CD4-positive, alpha-beta memory T cell (primary cell): ENCODE data around the gene HABP4. TPM values are rescaled to one million over a fixed set of nuclear protein-coding genes. Genes with fewer than 3 reads are reported as not detected.

ENCODE experiments used
- CTCF ChIA-PET: fragments of 350-600 bp; sonication (Branson Sonifier 250); formaldehyde crosslinking; loops from one replicate; lab custom pipeline; 2021; ENCODE audit warnings: inconsistent platforms; ENCODE audit not compliant: partially characterized antibody; lab: Charles Lee
- POLR2A ChIA-PET: fragments of 350-600 bp; sonication (Branson Sonifier 250); formaldehyde crosslinking; loops from one replicate; lab custom pipeline; 2021; ENCODE audit not compliant: partially characterized antibody; lab: Charles Lee
- DNase-seq, 5 donors: peaks; one replicate each; pipeline versions ENCODE4 v3.0.0 to v3.0.0-alpha.2; 2020 to 2022; ENCODE audit warnings: mixed read lengths in 1 of 5
- H3K27ac ChIP-seq: one replicate; pipeline ENCODE4 v1.7.0; 2013; ENCODE audit warnings: low read depth, low read length
- H3K27me3 ChIP-seq: 2 replicates; pipeline ENCODE4 v1.7.0; 2013; ENCODE audit warnings: mild to moderate bottlenecking, low read length, moderate library complexity; ENCODE audit not compliant: insufficient read depth
- H3K36me3 ChIP-seq: 2 replicates; pipeline ENCODE4 v1.7.0; 2013; ENCODE audit warnings: mild to moderate bottlenecking, low read length, moderate library complexity; ENCODE audit not compliant: insufficient read depth
- H3K4me1 ChIP-seq: 2 replicates; pipeline ENCODE4 v1.7.0; 2013; ENCODE audit warnings: mild to moderate bottlenecking, low read length, moderate library complexity; ENCODE audit not compliant: insufficient read depth
- H3K4me3 ChIP-seq, 2 donors: one replicate each; pipeline ENCODE4 v1.7.0; 2013; ENCODE audit warnings: low read length in 2 of 2, mild to moderate bottlenecking in 1 of 2
- H3K9me3 ChIP-seq, 2 donors: one replicate each; pipeline ENCODE4 v1.7.0; 2013; ENCODE audit warnings: low read length in 2 of 2, control low read depth in 1 of 2; ENCODE audit not compliant: control insufficient read depth in 1 of 2
- H3K27ac Mint-ChIP-seq, 7 donors: one replicate each; pipeline ENCODE4 v1.8.0; 2020 to 2021; ENCODE audit warnings: mixed read lengths in 7 of 7, mild to moderate bottlenecking in 6 of 7, inconsistent platforms in 3 of 7, moderate library complexity in 3 of 7
- H3K27me3 Mint-ChIP-seq, 2 donors: one replicate each; pipeline ENCODE4 v1.8.0; 2020 to 2021; ENCODE audit warnings: mixed read lengths in 2 of 2
- H3K36me3 Mint-ChIP-seq, 2 donors: one replicate each; pipeline ENCODE4 v1.8.0; 2020 to 2021; ENCODE audit warnings: mixed read lengths in 2 of 2, inconsistent platforms in 1 of 2, mild to moderate bottlenecking in 1 of 2
- H3K4me1 Mint-ChIP-seq, 4 donors: one replicate each; pipeline ENCODE4 v1.8.0; 2020 to 2021; ENCODE audit warnings: mixed read lengths in 4 of 4, mild to moderate bottlenecking in 1 of 4
- H3K4me3 Mint-ChIP-seq, 8 donors: one replicate each; pipeline ENCODE4 v1.8.0; 2020 to 2021; ENCODE audit warnings: mixed read lengths in 8 of 8, mild to moderate bottlenecking in 7 of 8, moderate library complexity in 6 of 8, inconsistent platforms in 3 of 8
- H3K9me3 Mint-ChIP-seq, 8 donors: one replicate each; pipeline ENCODE4 v1.8.0; 2020 to 2021; ENCODE audit warnings: mixed read lengths in 8 of 8, mild to moderate bottlenecking in 5 of 8, inconsistent platforms in 3 of 8, moderate library complexity in 1 of 8
- intact Hi-C: fragments of 100-400 bp; cut with micrococcal nuclease; formaldehyde crosslinking; loops from one replicate; pipeline ENCODE4 v1.15.1; 2023
- polyA plus RNA-seq, 2 donors: library from polyadenylated mRNA; unstranded; fragments of 300-500 nt; fragmentation: Illumina TruSeq; gene quantifications; one replicate each; pipeline ENCODE4 v1.2.3, GENCODE V29; 2021
- total RNA-seq, 2 experiments: library from RNA; stranded (reverse); gene quantifications; one replicate each; pipeline ENCODE4 v1.2.3, GENCODE V29; 2021

HABP4 gene
- total and polyA plus RNA-seq, 4 experiments from 2014 or later: 18.6 to 36.6 (median 33.3) TPM

DNA sequence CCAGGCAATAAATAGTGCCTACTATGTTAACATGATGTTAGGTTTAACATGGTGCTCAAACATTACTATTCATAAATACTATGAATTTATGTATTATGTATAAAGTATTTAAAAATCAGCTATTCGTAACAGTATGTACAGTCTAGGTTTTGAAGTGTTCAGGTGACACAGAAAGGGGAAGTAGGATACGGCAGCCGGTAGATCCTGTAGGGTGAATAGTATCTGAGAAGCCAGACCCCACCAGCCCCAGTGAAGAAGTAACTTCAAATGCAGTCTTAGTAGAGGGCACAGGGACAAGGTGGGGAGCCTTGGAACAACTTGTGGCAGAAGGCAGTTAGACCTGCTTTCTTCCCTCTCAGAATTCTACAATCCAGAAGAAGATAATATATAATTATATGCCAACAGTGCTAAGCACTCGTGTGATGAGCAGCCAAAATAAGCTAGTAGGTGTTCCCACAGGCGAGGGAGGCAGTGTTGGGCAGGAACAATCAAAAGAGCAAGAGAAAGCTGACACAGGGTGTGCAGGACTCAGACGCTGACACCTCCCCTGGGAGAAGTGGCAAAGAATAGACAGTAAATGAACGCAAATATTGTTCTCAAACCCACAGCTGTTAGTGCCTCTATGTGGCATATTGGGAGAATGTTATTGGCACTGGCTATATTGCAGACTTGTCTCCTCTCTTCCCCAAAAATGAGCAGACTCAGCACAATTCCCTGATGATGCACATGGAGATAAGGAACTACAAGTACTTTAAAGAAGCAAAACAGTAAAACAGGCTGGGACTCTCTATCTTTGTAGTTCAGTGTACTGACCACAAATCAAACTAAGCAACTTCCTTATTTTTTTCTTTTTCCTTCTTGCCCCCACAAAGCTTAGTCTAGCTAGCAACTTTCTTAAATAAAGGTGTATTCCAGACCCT is 36.4 kb upstream of the HABP4 start:
- H3K4me1 Mint-ChIP-seq: peaks cover 29 to 53% (median 34%) of the 10 kb centered on the region in 4 donors
- intact Hi-C loops: loop anchor here (10.0 kb wide), 1 partner anchor 441 kb away; the partner anchor contains the start of gene ZNF782
- peaks cover 46% of the 10 kb centered on the region for H3K4me1 ChIP-seq
- H3K4me3 ChIP-seq: peak overlapping the region in 1 of 2 donors; percentile 7
- H3K27me3 ChIP-seq: no peaks in the 10 kb centered on the region
- CTCF ChIA-PET: interaction anchor here (0.6 to 2.6 kb wide), 11 partner anchors 14 to 156 kb away, joined by 3 to 22 read pairs (median 3); partner anchors contain the start of genes HABP4 and SLC35D2
- peaks cover 0 to 5% of the 10 kb centered on the region in 2 donors for H3K36me3 Mint-ChIP-seq
- DNase-seq: peak in 2 of 5 donors; percentile 16 to 38
- POLR2A ChIA-PET: interaction anchor here (0.7 to 8.0 kb wide), 8 partner anchors 11 to 153 kb away, joined by 3 to 123 read pairs (median 5); partner anchors contain the start of genes HABP4 and SLC35D2
- H3K9me3 Mint-ChIP-seq: peaks cover 0 to 4% (median 0%) of the 10 kb centered on the region in 8 donors
- H3K36me3 ChIP-seq: no peaks in the 10 kb centered on the region
- peak overlapping the region; percentile 85 to 92 (median 91) for H3K27ac Mint-ChIP-seq
- H3K9me3 ChIP-seq: no peaks in the 10 kb centered on the region
- H3K27ac ChIP-seq: peak overlapping the region; percentile 30
- H3K27me3 Mint-ChIP-seq: no peaks in the 10 kb centered on the region
- H3K4me3 Mint-ChIP-seq: peak overlapping the region; percentile 69 to 88 (median 76)

DNA sequence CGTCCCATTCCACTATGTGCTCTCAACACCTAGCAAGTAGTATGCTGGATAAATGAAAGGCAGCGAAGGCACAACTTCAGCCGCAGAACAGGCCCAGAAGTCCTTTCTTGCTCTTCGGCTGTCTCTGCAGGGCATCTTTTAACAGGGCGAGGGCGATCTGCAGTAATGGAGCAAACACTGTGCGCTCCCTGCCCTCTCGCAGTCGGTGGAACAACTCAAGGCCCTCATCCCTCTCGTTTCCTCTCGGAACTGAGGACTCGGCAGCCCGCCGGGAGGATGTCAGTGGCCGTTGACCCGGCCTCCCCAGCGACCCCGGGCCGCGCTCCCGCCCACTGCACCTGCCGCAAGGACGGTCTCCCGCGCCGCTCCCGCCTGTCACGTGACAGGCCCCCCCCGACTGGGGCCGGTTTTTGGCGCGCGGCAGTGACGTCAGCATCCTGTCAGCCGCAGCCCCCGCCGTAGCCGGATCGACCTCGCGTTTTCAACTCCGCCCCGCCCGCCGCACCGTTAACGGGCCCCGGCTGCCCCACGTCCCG is 32.9 kb upstream of the HABP4 start:
- Histone ChIP-seq H3K36me3 (no peaks in the 10 kb centered on the region), H3K4me3 (peak overlapping the region; percentile 86), H3K4me1 (peaks cover 60% of the 10 kb centered on the region), H3K27me3 (no peaks in the 10 kb centered on the region), H3K9me3 (no peaks in the 10 kb centered on the region), H3K27ac (peak overlapping the region; percentile 81)
- CTCF ChIA-PET: interaction anchor here (1.1 to 1.9 kb wide), 3 partner anchors 18 to 89 kb away, joined by 3 to 8 read pairs (median 4); partner anchors contain the start of gene HABP4
- intact Hi-C loops: loop anchor here (1.0 to 10.0 kb wide), 5 partner anchors 18 to 1690 kb away; partner anchors contain the start of genes AOPEP and ZNF782
- DNase-seq: peak; percentile 88 to 91 (median 89)
- peaks cover 0 to 4% (median 0%) of the 10 kb centered on the region in 8 donors for H3K9me3 Mint-ChIP-seq
- POLR2A ChIA-PET: interaction anchor here (0.8 to 8.0 kb wide), 13 partner anchors 11 to 149 kb away, joined by 3 to 123 read pairs (median 5); partner anchors contain the start of genes HABP4 and SLC35D2
- H3K27ac Mint-ChIP-seq: peak overlapping the region; percentile 88 to 99 (median 97)
- peak overlapping the region; percentile 85 to 98 (median 92) for H3K4me3 Mint-ChIP-seq
- no peaks in the 10 kb centered on the region for H3K27me3 Mint-ChIP-seq
- H3K36me3 Mint-ChIP-seq: peaks cover 0 to 5% of the 10 kb centered on the region in 2 donors
- peaks cover 31 to 60% (median 39%) of the 10 kb centered on the region in 4 donors for H3K4me1 Mint-ChIP-seq

DNA sequence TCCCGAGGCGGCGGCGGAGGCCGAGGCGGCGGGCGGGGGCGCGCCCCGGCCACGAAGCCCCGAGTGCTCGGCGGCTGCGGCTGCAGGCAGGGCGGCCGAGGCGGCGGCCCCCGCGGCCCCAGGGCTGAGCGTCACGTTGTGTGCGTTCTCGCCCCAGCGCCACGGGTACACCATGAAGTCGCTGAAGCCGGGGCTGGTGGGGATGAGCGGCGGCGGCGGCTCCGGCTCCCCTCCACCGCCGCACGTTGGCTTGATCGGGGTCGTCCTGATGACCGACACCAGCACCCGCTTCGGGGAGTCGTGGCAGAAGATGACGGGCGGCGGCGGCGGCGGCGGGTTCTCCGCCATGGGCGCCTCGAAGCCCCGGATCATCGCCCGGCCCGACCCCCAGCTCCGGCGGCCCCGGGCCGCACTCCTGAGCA is 32.3 kb upstream of the HABP4 start:
- DNase-seq: no peak
- ChIA-PET POLR2A (interaction anchor here (2.4 to 8.0 kb wide), 4 partner anchors 18 to 149 kb away, joined by 11 to 123 read pairs (median 15); partner anchors contain the start of genes HABP4 and SLC35D2), CTCF (interaction anchor here (2.2 kb wide), 1 partner anchor 32 kb away, joined by 7 read pairs; the partner anchor contains the start of gene HABP4)
- intact Hi-C loops: loop anchor here (1.0 to 10.0 kb wide), 12 partner anchors 19 to 1690 kb away; partner anchors contain the start of genes AOPEP, CDC14B, HABP4 and NCBP1
- Histone ChIP-seq H3K27me3 (no peaks in the 10 kb centered on the region), H3K9me3 (no peaks in the 10 kb centered on the region), H3K4me3 (peak overlapping the region; percentile 23 to 89), H3K36me3 (no peaks in the 10 kb centered on the region), H3K4me1 (peaks cover 54% of the 10 kb centered on the region), H3K27ac (peak overlapping the region; percentile 76)
- H3K27ac Mint-ChIP-seq: peak overlapping the region; percentile 72 to 99 (median 91)
- H3K4me3 Mint-ChIP-seq: peak overlapping the region; percentile 73 to 92 (median 84)
- no peaks in the 10 kb centered on the region for H3K27me3 Mint-ChIP-seq
- H3K4me1 Mint-ChIP-seq: peaks cover 28 to 55% (median 36%) of the 10 kb centered on the region in 4 donors
- H3K9me3 Mint-ChIP-seq: peaks cover 0 to 4% (median 0%) of the 10 kb centered on the region in 8 donors
- peaks cover 0 to 5% of the 10 kb centered on the region in 2 donors for H3K36me3 Mint-ChIP-seq

DNA sequence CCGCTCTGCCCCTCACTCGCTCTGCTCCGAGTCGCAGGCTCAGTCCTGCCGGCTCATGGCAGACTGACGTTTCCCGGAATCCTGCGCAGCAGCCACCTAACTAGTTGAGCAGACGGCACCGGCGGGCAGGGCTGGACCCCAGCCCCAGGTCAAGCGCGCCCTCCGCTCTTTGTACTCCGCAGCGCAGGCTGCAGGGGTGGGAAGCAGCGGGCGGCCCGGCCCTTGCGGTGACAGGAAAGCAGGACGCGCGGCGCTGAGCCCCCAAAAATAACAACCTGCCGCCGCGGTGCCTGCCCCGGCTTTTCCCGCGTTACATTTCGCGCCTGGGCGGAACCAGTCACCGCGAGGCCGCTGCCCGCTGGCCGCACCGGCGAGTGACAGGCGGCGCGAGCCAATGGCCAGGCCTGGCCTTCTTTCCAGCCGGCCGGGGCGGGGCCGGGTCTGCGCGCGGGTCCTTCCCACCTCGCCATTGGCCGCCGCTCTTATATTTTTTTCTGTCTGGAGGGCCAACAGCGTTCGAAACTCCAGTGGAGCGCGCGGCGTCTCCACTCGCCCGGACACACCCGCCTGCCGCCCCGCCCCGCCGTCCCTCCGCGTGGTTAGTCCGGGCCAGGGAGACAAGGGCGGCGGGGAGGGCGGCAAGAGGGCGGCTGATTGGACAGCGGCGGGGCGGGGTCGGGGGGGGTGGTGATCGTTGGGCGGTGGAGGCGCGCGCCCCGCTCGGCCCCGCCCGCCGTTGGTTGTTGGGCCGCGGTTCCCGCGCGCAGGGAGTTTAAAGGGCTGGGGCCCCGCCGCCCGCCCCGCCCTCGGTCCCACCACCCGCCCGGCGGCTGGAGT is 31.7 kb upstream of the HABP4 start, which contains the start of gene ZNF367:
ZNF367 (minus strand) TSS at position 288 of the 837 bp plus-strand sequence. CDS start 338 bp downstream, outside the sequence.
- ChIA-PET POLR2A (interaction anchor here (1.1 to 8.0 kb wide), 7 partner anchors 19 to 148 kb away, joined by 3 to 123 read pairs (median 14); partner anchors contain the start of genes HABP4 and SLC35D2), CTCF (interaction anchor here (2.2 kb wide), 1 partner anchor 31 kb away, joined by 7 read pairs; the partner anchor contains the start of gene HABP4)
- H3K4me1 ChIP-seq: peaks cover 48% of the 10 kb centered on the region
- Mint-ChIP-seq H3K36me3 (peaks cover 0 to 5% of the 10 kb centered on the region in 2 donors), H3K9me3 (peaks cover 0 to 4% (median 0%) of the 10 kb centered on the region in 8 donors), H3K4me3 (peak within 1 kb of the TSS; percentile 90 to 98 (median 92)), H3K27ac (peak within 1 kb of the TSS; percentile 92 to 99 (median 97)), H3K4me1 (peaks cover 24 to 49% (median 31%) of the 10 kb centered on the region in 4 donors), H3K27me3 (no peaks in the 10 kb centered on the region)
- H3K36me3 ChIP-seq: no peaks in the 10 kb centered on the region
- peak; percentile 90 to 92 (median 92) for DNase-seq
- H3K27ac ChIP-seq: peak within 1 kb of the TSS; percentile 81
- no peaks in the 10 kb centered on the region for H3K9me3 ChIP-seq
- intact Hi-C loops: loop anchor here (1.0 to 10.0 kb wide), 10 partner anchors 32 to 1691 kb away; partner anchors contain the start of genes AOPEP, CDC14B, HABP4 and NCBP1
- H3K27me3 ChIP-seq: no peaks in the 10 kb centered on the region
- H3K4me3 ChIP-seq: peak within 1 kb of the TSS; percentile 86 to 89

DNA sequence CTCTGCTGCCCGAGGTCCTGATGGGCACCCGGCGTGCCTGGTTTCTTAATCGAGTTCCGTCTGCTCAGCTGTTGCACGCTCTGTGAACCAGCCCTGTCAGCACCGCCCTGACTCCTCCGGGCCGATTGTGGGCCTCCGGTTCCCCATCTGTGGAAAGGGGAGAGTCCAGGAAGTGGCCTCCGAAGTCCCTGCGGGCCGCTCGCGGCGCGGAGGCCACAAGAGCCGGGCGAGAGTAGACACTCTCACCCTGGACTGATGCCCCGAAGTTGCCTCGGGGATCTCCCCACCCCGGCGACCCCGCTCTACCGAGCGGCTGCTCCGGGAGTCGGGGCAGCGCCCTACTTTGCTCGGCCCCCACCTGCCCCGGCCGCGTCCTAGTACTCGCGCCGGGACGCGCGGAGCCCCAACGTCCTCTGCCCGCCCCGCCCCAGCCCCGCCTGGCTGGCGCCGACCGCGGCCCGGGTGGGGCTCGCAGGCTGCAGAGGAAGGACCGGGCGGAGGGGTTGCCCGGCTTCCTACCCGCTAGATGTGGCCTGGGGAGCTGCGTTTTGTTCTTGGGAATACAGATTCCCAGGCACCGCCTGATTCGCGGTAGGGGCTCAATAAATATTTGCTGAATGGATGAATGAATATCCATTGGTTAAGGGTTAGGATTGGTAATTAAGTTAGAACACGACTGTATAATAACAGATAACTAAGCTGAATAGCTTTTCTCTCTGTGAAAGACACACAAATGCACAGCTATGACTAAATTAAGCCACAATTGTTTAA is 30.9 kb upstream of the HABP4 start:
- peaks cover 40% of the 10 kb centered on the region for H3K4me1 ChIP-seq
- ChIA-PET CTCF (interaction anchor here (2.2 kb wide), 1 partner anchor 30 kb away, joined by 7 read pairs; the partner anchor contains the start of gene HABP4), POLR2A (interaction anchor here (0.8 to 8.0 kb wide), 8 partner anchors 16 to 147 kb away, joined by 3 to 123 read pairs (median 12); partner anchors contain the start of genes HABP4 and SLC35D2)
- H3K36me3 ChIP-seq: no peaks in the 10 kb centered on the region
- peak overlapping the region; percentile 11 to 89 for H3K4me3 ChIP-seq
- no peaks in the 10 kb centered on the region for H3K9me3 ChIP-seq
- H3K4me3 Mint-ChIP-seq: peak overlapping the region; percentile 88 to 93 (median 90)
- peak overlapping the region; percentile 83 to 94 (median 92) for H3K27ac Mint-ChIP-seq
- no peaks in the 10 kb centered on the region for H3K27me3 ChIP-seq
- no peaks in the 10 kb centered on the region for H3K27me3 Mint-ChIP-seq
- H3K36me3 Mint-ChIP-seq: peaks cover 0 to 5% of the 10 kb centered on the region in 2 donors
- H3K27ac ChIP-seq: peak overlapping the region; percentile 76
- DNase-seq: peak; percentile 52 to 60 (median 56)
- H3K9me3 Mint-ChIP-seq: peaks cover 0 to 4% (median 0%) of the 10 kb centered on the region in 8 donors
- peaks cover 16 to 45% (median 23%) of the 10 kb centered on the region in 4 donors for H3K4me1 Mint-ChIP-seq
- intact Hi-C loops: loop anchor here (1.0 to 10.0 kb wide), 10 partner anchors 31 to 1692 kb away; partner anchors contain the start of genes AOPEP, CDC14B, HABP4 and NCBP1
